GM12878 (cell line): ENCODE results near the gene PPIP5K2. TPM values are rescaled to one million over a fixed set of nuclear protein-coding genes. Genes with fewer than 3 reads are reported as not detected.

Source experiments
- ATAC-seq: fragments of 200-7000 bp; cut with Tn5 transposase; 3 replicates; pipeline ENCODE4 v1.9.1; 2020; ENCODE audit warnings: mild to moderate bottlenecking, moderate library complexity
- BruUV-seq: library from RNA; stranded (reverse); fragments of 400-500 nt; replicated peaks from 2 replicates; lab custom pipeline; 2021; lab: Mats Ljungman, UMichigan
- CTCF ChIA-PET: fragments of 300-600 bp; sonication (Branson Sonifier 250); formaldehyde crosslinking; extraction: SDS; loops from one replicate; lab custom pipeline; 2021; ENCODE audit warnings: inconsistent platforms; lab: Yijun Ruan, JAX
- POLR2A ChIA-PET: fragments of 350-600 bp; formaldehyde crosslinking; extraction: SDS; loops from one replicate; lab custom pipeline; 2021; ENCODE audit warnings: inconsistent platforms; lab: Charles Lee
- RAD21 ChIA-PET: fragments of 300-600 bp; sonication (Branson Sonifier 250); formaldehyde crosslinking; loops from one replicate; lab custom pipeline; 2023; ENCODE audit warnings: antibody characterized with exemption; ENCODE audit not compliant: unreplicated experiment; lab: Charles Lee
- SMC1A ChIA-PET: fragments of 300-600 bp; sonication (Branson Sonifier 250); formaldehyde crosslinking; loops from one replicate; lab custom pipeline; 2023; ENCODE audit not compliant: unreplicated experiment, uncharacterized antibody; lab: Charles Lee
- DNase-seq: peaks from one replicate; pipeline ENCODE4 v3.0.0-alpha.2; 2011; ENCODE audit warnings: low read depth, low spot score
- FAIRE-seq: peaks from 3 replicates; lab custom pipeline; 2011; peaks lifted over from hg19 to GRCh38; lab: Jason Lieb, UNC
- H2AFZ ChIP-seq: 2 replicates; pipeline ENCODE4 v1.6.0; 2011; ENCODE audit warnings: low read depth, low read length, control low read depth; ENCODE audit not compliant: control insufficient read depth
- H3K27ac ChIP-seq: 2 replicates; pipeline ENCODE4 v1.5.1; 2011; ENCODE audit warnings: control low read depth; ENCODE audit not compliant: control insufficient read depth, insufficient read depth
- H3K27me3 ChIP-seq, 2 experiments: replicated peaks in 1 of 2; 2 replicates each; pipeline versions ENCODE4 v1.6.0 to v1.6.1; 2011; ENCODE audit warnings: low read length in 1 of 2; ENCODE audit not compliant: control insufficient read depth in 2 of 2, insufficient read depth in 2 of 2
- H3K36me3 ChIP-seq, 2 experiments: 2 replicates each; pipeline ENCODE4 v1.5.1; 2011; ENCODE audit warnings: low read length in 1 of 2; ENCODE audit not compliant: control insufficient read depth in 2 of 2, insufficient read depth in 2 of 2
- H3K4me1 ChIP-seq: 2 replicates; pipeline ENCODE4 v1.6.1; 2011; ENCODE audit warnings: mild to moderate bottlenecking, low read length, moderate library complexity, mixed read lengths; ENCODE audit not compliant: control insufficient read depth, insufficient read depth
- H3K4me2 ChIP-seq: 2 replicates; pipeline ENCODE4 v1.6.0; 2011; ENCODE audit warnings: control low read depth; ENCODE audit not compliant: control insufficient read depth, insufficient read depth
- H3K4me3 ChIP-seq: fragments of 200-600 bp; sonication (generic); 2 replicates; pipeline ENCODE4 v1.5.1; 2016
- H3K79me2 ChIP-seq: 2 replicates; pipeline ENCODE4 v1.6.0; 2011; ENCODE audit warnings: low read length; ENCODE audit not compliant: control insufficient read depth, insufficient read depth
- H3K9ac ChIP-seq: 2 replicates; pipeline ENCODE4 v1.8.0; 2011; ENCODE audit warnings: low read length, control low read depth, mixed read lengths; ENCODE audit not compliant: control insufficient read depth, insufficient read depth
- H3K9me3 ChIP-seq: replicated peaks from 3 replicates; pipeline ENCODE4 v1.5.1; 2011; ENCODE audit warnings: mild to moderate bottlenecking, low read length; ENCODE audit not compliant: control insufficient read depth, insufficient read depth
- H4K20me1 ChIP-seq: 2 replicates; pipeline ENCODE4 v1.6.0; 2011; ENCODE audit not compliant: control insufficient read depth, insufficient read depth
- CREB1 ChIP-seq: IDR thresholded peaks from 2 replicates; pipeline ENCODE4 v1.6.1; 2012; ENCODE audit warnings: low read depth, mild to moderate bottlenecking, inconsistent platforms
- CTCF ChIP-seq, 3 experiments: IDR thresholded peaks in 2 of 3; conservative IDR thresholded peaks in 1 of 3; 2 replicates each; pipeline ENCODE4 v1.5.1; 2011; ENCODE audit warnings: low read depth in 3 of 3, low read length in 3 of 3, mild to moderate bottlenecking in 3 of 3, control low read depth in 2 of 3, moderate library complexity in 2 of 3, inconsistent platforms in 1 of 3, mixed read lengths in 1 of 3; ENCODE audit not compliant: control insufficient read depth in 2 of 3, insufficient read depth in 1 of 3; ENCODE audit errors: extremely low read depth in 1 of 3
- LARP7 ChIP-seq: fragments of 450-650 bp; IDR thresholded peaks from 2 replicates; pipeline ENCODE4 v1.6.1; 2017; ENCODE audit warnings: mild to moderate bottlenecking
- RAD21 ChIP-seq: IDR thresholded peaks from 2 replicates; pipeline ENCODE4 v1.6.1; 2011; ENCODE audit warnings: mild to moderate bottlenecking, low read depth, low read length, moderate library complexity; ENCODE audit not compliant: insufficient read depth
- RBBP5 ChIP-seq: fragments of 200-600 bp; sonication (generic); conservative IDR thresholded peaks from 2 replicates; pipeline ENCODE4 v1.6.1; 2016
- YY1 ChIP-seq: IDR thresholded peaks from 2 replicates; pipeline ENCODE4 v1.6.1; 2011; ENCODE audit warnings: low read depth, mild to moderate bottlenecking, low read length
- ZBED1 ChIP-seq: IDR thresholded peaks from 2 replicates; pipeline ENCODE4 v1.6.1; 2016; ENCODE audit warnings: borderline replicate concordance
- ZNF207 ChIP-seq: fragments of 450-650 bp; IDR thresholded peaks from 2 replicates; pipeline ENCODE4 v1.6.1; 2014; ENCODE audit warnings: antibody characterized with exemption, mild to moderate bottlenecking, borderline replicate concordance
- ZNF24 ChIP-seq: fragments of 450-650 bp; IDR thresholded peaks from 2 replicates; pipeline ENCODE4 v1.6.1; 2017; ENCODE audit warnings: antibody characterized with exemption, mild to moderate bottlenecking
- ZNF384 ChIP-seq: IDR thresholded peaks from 2 replicates; pipeline ENCODE4 v1.6.1; 2012; ENCODE audit warnings: low read depth, mild to moderate bottlenecking, low read length, improper control_type of control experiment, borderline replicate concordance
- WGBS: methylation state at CpG from one replicate; pipeline ENCODE4 v1.1.6; 2016; ENCODE audit warnings: low lambda C conversion rate; ENCODE audit not compliant: insufficient replicate concordance, insufficient coverage; ENCODE audit errors: missing lambda C conversion rate; 5-methylcytosine and 5-hydroxymethylcytosine counted together
- in situ Hi-C: fragments of 300-500 bp; cut with MboI; formaldehyde crosslinking; loops from 9 replicates; pipeline ENCODE4 v1.14.3; 2018; ENCODE audit warnings: mixed read lengths
- intact Hi-C: fragments of 100-400 bp; cut with micrococcal nuclease; formaldehyde crosslinking; loops from one replicate; pipeline ENCODE4 v1.14.2; 2022; ENCODE audit not compliant: unreplicated experiment
- polyA plus RNA-seq, 11 experiments: library from polyadenylated mRNA; depleted of rRNA in 4 of 11; unstranded in 6 of 11; stranded (reverse) in 5 of 11; fragments of >200 nt; fragmentation: Nextera tagmentation in 4 of 11; fragmentation: Illumina TruSeq in 1 of 11; extraction: Ambion mirVana in 4 of 11; extraction: Trizol in 1 of 11; gene quantifications; 1 replicate in 1 of 11; 2 replicates in 10 of 11; pipeline versions ENCODE4 v1.2.1 to v1.2.3, GENCODE V29; 2011 to 2016; ENCODE audit warnings: inconsistent platforms in 2 of 11, missing spikeins in 2 of 11, low read depth in 1 of 11
- total RNA-seq, 4 experiments: library from RNA; depleted of rRNA in 3 of 4; stranded (reverse); fragments of >200 nt in 3 of 4; fragmentation: Illumina TruSeq in 1 of 4; extraction: Trizol in 1 of 4; gene quantifications; 2 replicates each; pipeline versions ENCODE4 v1.2.1 to v1.2.3, GENCODE V29; 2013 to 2021
- TF ChIP-seq, protein P1 (sequence below): fragments of 450-650 bp; IDR thresholded peaks from 2 replicates; pipeline ENCODE4 v1.6.1; 2017; ENCODE audit warnings: mild to moderate bottlenecking, moderate library complexity
- TF ChIP-seq, protein P2 (sequence below): fragments of 450-650 bp; formaldehyde crosslinking; IDR thresholded peaks from 2 replicates; pipeline ENCODE4 v1.4.0; 2022; ENCODE audit warnings: mild to moderate bottlenecking, moderate library complexity
- TF ChIP-seq, protein P3 (sequence below): fragments of 450-650 bp; IDR thresholded peaks from 2 replicates; pipeline ENCODE4 v1.6.1; 2016; ENCODE audit warnings: mild to moderate bottlenecking

Gene PPIP5K2
- total and polyA plus RNA-seq, 10 of the 15 experiments (the other 5 are each of a cell fraction or from before 2014, with no cell fraction given) = 27.7 to 87.3 (median 58.6) TPM

- ATAC-seq (peak; percentile 90), DNase-seq (no peak), FAIRE-seq (no peak)
- no peak overlapping the region for H2AFZ ChIP-seq
- no peaks in the 10 kb centered on the region for H3K79me2 ChIP-seq
- intact Hi-C loops (loop anchor here (1.0 kb wide), 2 partner anchors 239 to 243 kb away; no protein-coding TSS in a partner anchor), in situ Hi-C loops (loop anchor here (5.0 kb wide), 1 partner anchor 240 kb away; no protein-coding TSS in a partner anchor)
- no peaks in the 10 kb centered on the region for H3K36me3 ChIP-seq
- no peaks in the 10 kb centered on the region for H3K9me3 ChIP-seq
- ChIA-PET POLR2A (no interaction called here), SMC1A (interaction anchor here (0.6 to 1.9 kb wide), 19 partner anchors 8 to 551 kb away, joined by 3 to 34 read pairs (median 4); partner anchors contain the start of gene MACIR), CTCF (interaction anchor here (0.8 to 2.5 kb wide), 15 partner anchors 9 to 265 kb away, joined by 3 to 60 read pairs (median 4); partner anchors contain the start of gene MACIR), RAD21 (interaction anchor here (1.0 to 2.1 kb wide), 6 partner anchors 8 to 243 kb away, joined by 3 to 27 read pairs (median 7); no protein-coding TSS in a partner anchor)
- no peaks in the 10 kb centered on the region for H3K4me1 ChIP-seq
- H3K9ac ChIP-seq = no peak overlapping the region
- no peak overlapping the region for H3K4me3 ChIP-seq
- H3K27me3 ChIP-seq = no peaks in the 10 kb centered on the region
- no peaks in the 10 kb centered on the region for H4K20me1 ChIP-seq
- no peak overlapping the region for H3K27ac ChIP-seq
- no peak overlapping the region for H3K4me2 ChIP-seq
- 77% methylated on average over 7 of the region's 7 CpGs for WGBS
- BruUV-seq = no TSS peak
- TF ChIP-seq ZNF207 = no peak
- TF ChIP-seq ZBED1 = no peak
- TF ChIP-seq, protein P1, sequence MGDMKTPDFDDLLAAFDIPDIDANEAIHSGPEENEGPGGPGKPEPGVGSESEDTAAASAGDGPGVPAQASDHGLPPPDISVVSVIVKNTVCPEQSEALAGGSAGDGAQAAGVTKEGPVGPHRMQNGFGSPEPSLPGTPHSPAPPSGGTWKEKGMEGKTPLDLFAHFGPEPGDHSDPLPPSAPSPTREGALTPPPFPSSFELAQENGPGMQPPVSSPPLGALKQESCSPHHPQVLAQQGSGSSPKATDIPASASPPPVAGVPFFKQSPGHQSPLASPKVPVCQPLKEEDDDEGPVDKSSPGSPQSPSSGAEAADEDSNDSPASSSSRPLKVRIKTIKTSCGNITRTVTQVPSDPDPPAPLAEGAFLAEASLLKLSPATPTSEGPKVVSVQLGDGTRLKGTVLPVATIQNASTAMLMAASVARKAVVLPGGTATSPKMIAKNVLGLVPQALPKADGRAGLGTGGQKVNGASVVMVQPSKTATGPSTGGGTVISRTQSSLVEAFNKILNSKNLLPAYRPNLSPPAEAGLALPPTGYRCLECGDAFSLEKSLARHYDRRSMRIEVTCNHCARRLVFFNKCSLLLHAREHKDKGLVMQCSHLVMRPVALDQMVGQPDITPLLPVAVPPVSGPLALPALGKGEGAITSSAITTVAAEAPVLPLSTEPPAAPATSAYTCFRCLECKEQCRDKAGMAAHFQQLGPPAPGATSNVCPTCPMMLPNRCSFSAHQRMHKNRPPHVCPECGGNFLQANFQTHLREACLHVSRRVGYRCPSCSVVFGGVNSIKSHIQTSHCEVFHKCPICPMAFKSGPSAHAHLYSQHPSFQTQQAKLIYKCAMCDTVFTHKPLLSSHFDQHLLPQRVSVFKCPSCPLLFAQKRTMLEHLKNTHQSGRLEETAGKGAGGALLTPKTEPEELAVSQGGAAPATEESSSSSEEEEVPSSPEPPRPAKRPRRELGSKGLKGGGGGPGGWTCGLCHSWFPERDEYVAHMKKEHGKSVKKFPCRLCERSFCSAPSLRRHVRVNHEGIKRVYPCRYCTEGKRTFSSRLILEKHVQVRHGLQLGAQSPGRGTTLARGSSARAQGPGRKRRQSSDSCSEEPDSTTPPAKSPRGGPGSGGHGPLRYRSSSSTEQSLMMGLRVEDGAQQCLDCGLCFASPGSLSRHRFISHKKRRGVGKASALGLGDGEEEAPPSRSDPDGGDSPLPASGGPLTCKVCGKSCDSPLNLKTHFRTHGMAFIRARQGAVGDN = no peak
- TF ChIP-seq, protein P2, sequence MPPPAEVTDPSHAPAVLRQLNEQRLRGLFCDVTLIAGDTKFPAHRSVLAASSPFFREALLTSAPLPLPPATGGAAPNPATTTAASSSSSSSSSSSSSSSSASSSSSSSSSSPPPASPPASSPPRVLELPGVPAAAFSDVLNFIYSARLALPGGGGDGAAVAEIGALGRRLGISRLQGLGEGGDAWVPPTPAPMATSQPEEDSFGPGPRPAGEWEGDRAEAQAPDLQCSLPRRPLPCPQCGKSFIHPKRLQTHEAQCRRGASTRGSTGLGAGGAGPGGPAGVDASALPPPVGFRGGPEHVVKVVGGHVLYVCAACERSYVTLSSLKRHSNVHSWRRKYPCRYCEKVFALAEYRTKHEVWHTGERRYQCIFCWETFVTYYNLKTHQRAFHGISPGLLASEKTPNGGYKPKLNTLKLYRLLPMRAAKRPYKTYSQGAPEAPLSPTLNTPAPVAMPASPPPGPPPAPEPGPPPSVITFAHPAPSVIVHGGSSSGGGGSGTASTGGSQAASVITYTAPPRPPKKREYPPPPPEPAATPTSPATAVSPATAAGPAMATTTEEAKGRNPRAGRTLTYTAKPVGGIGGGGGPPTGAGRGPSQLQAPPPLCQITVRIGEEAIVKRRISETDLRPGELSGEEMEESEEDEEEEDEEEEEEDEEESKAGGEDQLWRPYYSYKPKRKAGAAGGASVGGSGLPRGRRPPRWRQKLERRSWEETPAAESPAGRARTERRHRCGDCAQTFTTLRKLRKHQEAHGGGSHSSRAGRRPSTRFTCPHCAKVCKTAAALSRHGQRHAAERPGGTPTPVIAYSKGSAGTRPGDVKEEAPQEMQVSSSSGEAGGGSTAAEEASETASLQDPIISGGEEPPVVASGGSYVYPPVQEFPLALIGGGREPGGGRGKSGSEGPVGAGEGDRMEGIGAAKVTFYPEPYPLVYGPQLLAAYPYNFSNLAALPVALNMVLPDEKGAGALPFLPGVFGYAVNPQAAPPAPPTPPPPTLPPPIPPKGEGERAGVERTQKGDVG (CRISPR knock-in tag) = no peak
- TF ChIP-seq, protein P3, sequence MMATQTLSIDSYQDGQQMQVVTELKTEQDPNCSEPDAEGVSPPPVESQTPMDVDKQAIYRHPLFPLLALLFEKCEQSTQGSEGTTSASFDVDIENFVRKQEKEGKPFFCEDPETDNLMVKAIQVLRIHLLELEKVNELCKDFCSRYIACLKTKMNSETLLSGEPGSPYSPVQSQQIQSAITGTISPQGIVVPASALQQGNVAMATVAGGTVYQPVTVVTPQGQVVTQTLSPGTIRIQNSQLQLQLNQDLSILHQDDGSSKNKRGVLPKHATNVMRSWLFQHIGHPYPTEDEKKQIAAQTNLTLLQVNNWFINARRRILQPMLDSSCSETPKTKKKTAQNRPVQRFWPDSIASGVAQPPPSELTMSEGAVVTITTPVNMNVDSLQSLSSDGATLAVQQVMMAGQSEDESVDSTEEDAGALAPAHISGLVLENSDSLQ = no peak
- TF ChIP-seq YY1 = no peak
- TF ChIP-seq RBBP5 = no peak
- no peak for TF ChIP-seq LARP7
- TF ChIP-seq CTCF (IDR thresholded peaks at IDR 0.05 in 2 of 3, conservative IDR thresholded peaks at IDR 0.05 in 1 of 3; ENCODE audit: control insufficient read depth in 2 of 3, extremely low read depth in 1 of 3, insufficient read depth in 1 of 3, low read depth in 3 of 3, low read length in 3 of 3) = peak; percentile 74 to 81 (median 78)
- no peak for TF ChIP-seq CREB1
- no peak for TF ChIP-seq ZNF384
- TF ChIP-seq RAD21 = peak; percentile 88
- TF ChIP-seq ZNF24 = 0 out of 2 replicates have a peak, but pooled peaks have one; percentile 14
Observed at GRCh38 chr5:103232393-103232999, 112.4 kb downstream of the PPIP5K2 start.
